HFFc6 (cell line): ENCODE measurements around the gene PKHD1. TPM values are rescaled to one million over a fixed set of nuclear protein-coding genes. Genes with fewer than 3 reads are reported as not detected.
"Not testable (repeated sequence)": the region's sequence is repeated elsewhere in the genome, so short reads cannot be mapped to it uniquely, and the experiment has no call there.

ENCODE experiments used
- DNase-seq: peaks from one replicate; pipeline ENCODE4 v3.0.0-alpha.2; 2018
- H3K27ac Mint-ChIP-seq: 2 replicates; pipeline ENCODE4 v1.8.0; 2020; ENCODE audit warnings: mild to moderate bottlenecking, mixed read lengths
- H3K27me3 Mint-ChIP-seq: 2 replicates; pipeline ENCODE4 v1.8.0; 2021; ENCODE audit warnings: mild to moderate bottlenecking, moderate library complexity, mixed read lengths; ENCODE audit not compliant: insufficient read depth
- H3K36me3 Mint-ChIP-seq: 2 replicates; pipeline ENCODE4 v1.8.0; 2021; ENCODE audit warnings: low read depth, mixed read lengths
- H3K4me1 Mint-ChIP-seq: 2 replicates; pipeline ENCODE4 v1.8.0; 2020; ENCODE audit warnings: low read depth, mixed read lengths
- H3K4me3 Mint-ChIP-seq: 2 replicates; pipeline ENCODE4 v1.8.0; 2020; ENCODE audit warnings: mild to moderate bottlenecking, moderate library complexity, mixed read lengths
- H3K9me3 Mint-ChIP-seq: 2 replicates; pipeline ENCODE4 v1.8.0; 2020; ENCODE audit warnings: mild to moderate bottlenecking, mixed read lengths
- CTCF ChIP-seq: fragments of 200-600 bp; sonication (generic); IDR thresholded peaks from 2 replicates; pipeline ENCODE4 v1.5.0; 2021; ENCODE audit warnings: antibody characterized with exemption, mild to moderate bottlenecking
- total RNA-seq, 6 experiments: library from RNA; stranded (reverse); fragmentation: NEBNext Ultra II Directional; extraction: Animal tissue kit (Norgen Biotek cat#: 25700); gene quantifications; 2 replicates in 1 of 6; 3 replicates in 5 of 6; pipeline ENCODE4 v1.2.3, GENCODE V29; 2021

Gene PKHD1
- total RNA-seq, 6 experiments from 2014 or later: not detected

GRCh38 chr6:51995214-51995755 lies 92.1 kb downstream of the PKHD1 start:
- H3K27me3 Mint-ChIP-seq: peaks cover 1% of the 10 kb centered on the region; the same call in 1 of the 2 replicates
- H3K36me3 Mint-ChIP-seq: no peaks in the 10 kb centered on the region
- H3K9me3 Mint-ChIP-seq: peaks cover 17% of the 10 kb centered on the region
- DNase-seq: no peak
- H3K4me1 Mint-ChIP-seq: no peaks in the 10 kb centered on the region
- no peak for TF ChIP-seq CTCF
- no peak overlapping the region for H3K27ac Mint-ChIP-seq
- no peak overlapping the region for H3K4me3 Mint-ChIP-seq

GRCh38 chr6:51992876-51993275 lies 94.5 kb downstream of the PKHD1 start:
- Mint-ChIP-seq H3K4me3 (no peak overlapping the region), H3K4me1 (no peaks in the 10 kb centered on the region), H3K27ac (no peak overlapping the region), H3K27me3 (no peaks in the 10 kb centered on the region), H3K36me3 (no peaks in the 10 kb centered on the region), H3K9me3 (peaks cover 20% of the 10 kb centered on the region)
- no peak for TF ChIP-seq CTCF
- DNase-seq: no peak

- Mint-ChIP-seq H3K27ac (no peak overlapping the region), H3K4me3 (no peak overlapping the region), H3K36me3 (no peaks in the 10 kb centered on the region), H3K27me3 (no peaks in the 10 kb centered on the region), H3K4me1 (no peaks in the 10 kb centered on the region), H3K9me3 (peaks cover 11% of the 10 kb centered on the region)
- no peak for TF ChIP-seq CTCF
- no peak for DNase-seq
Observed at GRCh38 chr6:51989789-51990188, 97.6 kb downstream of the PKHD1 start.

GRCh38 chr6:51986864-51987263 lies 100.5 kb downstream of the PKHD1 start:
- H3K4me1 Mint-ChIP-seq: no peaks in the 10 kb centered on the region
- no peak overlapping the region for H3K27ac Mint-ChIP-seq
- H3K27me3 Mint-ChIP-seq: no peaks in the 10 kb centered on the region
- no peak for DNase-seq
- no peak overlapping the region for H3K4me3 Mint-ChIP-seq
- no peak for TF ChIP-seq CTCF
- H3K36me3 Mint-ChIP-seq: no peaks in the 10 kb centered on the region
- peaks cover 5% of the 10 kb centered on the region for H3K9me3 Mint-ChIP-seq

DNA sequence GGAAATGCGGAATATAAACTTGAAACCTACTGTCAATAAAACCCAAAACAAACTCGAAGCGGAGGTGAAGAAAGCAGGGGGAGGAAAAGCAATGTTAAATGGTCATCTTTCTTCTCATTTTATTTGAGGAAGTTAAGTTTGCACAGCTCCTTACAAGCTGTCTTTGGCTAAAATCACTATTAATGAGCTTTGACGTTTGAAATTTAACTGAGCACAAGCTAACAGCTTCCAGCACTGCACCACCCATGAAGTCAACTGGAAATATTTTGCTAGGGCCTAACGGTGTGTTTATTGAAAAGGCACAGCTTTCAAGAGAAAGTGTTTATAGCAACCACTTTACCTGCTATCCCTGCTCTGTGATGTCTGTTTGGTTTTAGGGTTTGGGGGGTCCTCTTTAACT lies 103.8 kb downstream of the PKHD1 start:
- Mint-ChIP-seq H3K36me3 (no peaks in the 10 kb centered on the region), H3K4me1 (no peaks in the 10 kb centered on the region), H3K27ac (no peak overlapping the region), H3K4me3 (no peak overlapping the region), H3K9me3 (no peaks in the 10 kb centered on the region), H3K27me3 (no peaks in the 10 kb centered on the region)
- DNase-seq: no peak
- no peak for TF ChIP-seq CTCF

GRCh38 chr6:51982695-51983094 lies 104.7 kb downstream of the PKHD1 start:
- H3K27me3 Mint-ChIP-seq, H3K4me1 Mint-ChIP-seq, H3K9me3 Mint-ChIP-seq, H3K36me3 Mint-ChIP-seq, H3K4me3 Mint-ChIP-seq, DNase-seq, H3K27ac Mint-ChIP-seq: not testable (repeated sequence)
